Epithelial cell of alveolus of lung (primary cell): ENCODE data around the gene PMM2. TPM values are rescaled to one million over a fixed set of nuclear protein-coding genes. Genes with fewer than 3 reads are reported as not detected.

ENCODE experiments used
- total RNA-seq: library from RNA; depleted of rRNA; stranded (reverse); fragments of >200 nt; gene quantifications from 2 replicates; pipeline ENCODE4 v1.2.1, GENCODE V29; 2015

The PMM2 gene
- 20.2 and 39.7 TPM in 2 replicates for total RNA-seq

GRCh38 chr16:8797364-8798173 lies at the start of gene PMM2, which contains the start of gene TMEM186:
Gene PMM2, plus strand, starts transcription at chr16:8797839. Its CDS starts 44 bp downstream, at chr16:8797883.
Gene TMEM186, minus strand, starts transcription at chr16:8797639. Its CDS starts 25 bp downstream, at chr16:8797614.

GRCh38 chr16:8868416-8869211 lies 71.0 kb downstream of the PMM2 start, which contains the start of gene CARHSP1:
Gene CARHSP1, minus strand, starts transcription at chr16:8869006. Its CDS starts 9,678 bp downstream, at chr16:8859328.

DNA sequence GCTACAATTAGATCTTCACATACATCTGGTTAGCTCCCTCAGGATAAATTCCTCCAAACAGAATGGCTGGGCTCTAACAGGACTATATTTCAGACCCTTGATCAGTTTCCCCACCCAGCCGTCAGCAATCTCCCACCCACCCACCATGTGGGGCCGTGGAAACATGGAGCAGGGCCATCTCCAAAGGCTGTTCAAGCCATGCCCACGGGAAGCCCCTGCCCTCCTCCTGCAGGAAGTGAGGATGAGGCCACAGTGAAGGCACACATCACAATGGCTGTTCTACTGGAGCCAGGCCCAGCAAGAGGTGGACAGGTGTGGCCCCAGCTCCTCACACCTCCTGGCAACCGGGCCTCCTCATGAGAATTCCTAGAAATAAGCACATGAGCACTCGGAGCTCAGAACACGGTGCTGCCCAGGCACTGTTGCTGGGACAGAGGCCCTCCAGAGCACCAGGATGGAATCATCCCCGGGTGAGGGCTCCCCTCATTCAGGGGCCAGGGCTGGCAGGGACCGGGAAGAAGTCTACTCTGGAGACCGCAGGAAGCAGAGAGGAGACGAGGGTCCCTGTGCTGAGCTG lies 84.5 kb downstream of the PMM2 start, which contains the start of gene LITAFD:
LITAFD (plus strand) TSS at position 311 of the 577 bp plus-strand sequence. CDS start 2,005 bp downstream, outside the sequence.

Other genes with a start within 250 kb of the PMM2 start
- not detected in 2 replicates for gene TMEM114, start 207.3 kb upstream of the PMM2 start, total RNA-seq
- gene METTL22, start 176.1 kb upstream of the PMM2 start, total RNA-seq: 28.7 and 33.0 TPM in 2 replicates
- gene ABAT, start 123.2 kb upstream of the PMM2 start, total RNA-seq: 1.2 and 4.3 TPM in 2 replicates
- gene TMEM186, start 200 bp upstream of the PMM2 start, total RNA-seq: 7.8 and 15.4 TPM in 2 replicates
- gene CARHSP1, start 71.2 kb downstream of the PMM2 start, total RNA-seq: 132 and 151 TPM in 2 replicates
- gene LITAFD, start 84.5 kb downstream of the PMM2 start, total RNA-seq: not detected in 2 replicates
- 41.4 and 47.4 TPM in 2 replicates for gene USP7, start 166.1 kb downstream of the PMM2 start, total RNA-seq